Vagina (tissue), 2 donors: ENCODE results near the gene MTUS2. TPM values are rescaled to one million over a fixed set of nuclear protein-coding genes. Genes with fewer than 3 reads are reported as not detected.

ENCODE experiments used
- DNase-seq, 2 donors: peaks; one replicate each; pipeline ENCODE4 v3.0.0-alpha.2; 2017; ENCODE audit errors: extremely low spot score in 2 of 2
- H3K27ac ChIP-seq: fragments of 200-600 bp; sonication (generic); one replicate; pipeline ENCODE4 v1.5.1; 2019
- H3K27me3 ChIP-seq: fragments of 200-600 bp; sonication (generic); one replicate; pipeline ENCODE4 v1.5.1; 2019
- H3K36me3 ChIP-seq, 2 donors: fragments of 200-600 bp; sonication (generic); one replicate each; pipeline ENCODE4 v1.5.1; 2017 to 2019
- H3K4me1 ChIP-seq: fragments of 200-600 bp; sonication (generic); one replicate; pipeline ENCODE4 v1.5.1; 2019
- H3K4me3 ChIP-seq, 2 donors: fragments of 200-600 bp; sonication (generic); 1 replicate in 1 of 2; 2 replicates in 1 of 2; pipeline ENCODE4 v1.5.1; 2016 to 2019
- H3K9me3 ChIP-seq: fragments of 200-600 bp; sonication (generic); one replicate; pipeline ENCODE4 v1.5.1; 2019
- CTCF ChIP-seq, 3 experiments: fragments of 450-650 bp in 2 of 3; fragments of 200-600 bp in 1 of 3; sonication (generic) in 1 of 3; IDR thresholded peaks; one replicate each; pipeline ENCODE4 v1.5.1; 2017 to 2019; ENCODE audit warnings: antibody characterized with exemption in 3 of 3, mild to moderate bottlenecking in 2 of 3, moderate library complexity in 2 of 3
- POLR2A ChIP-seq, 2 donors: fragments of 450-650 bp; IDR thresholded peaks; one replicate each; pipeline ENCODE4 v1.6.1; 2017; ENCODE audit warnings: antibody characterized with exemption in 2 of 2, mild to moderate bottlenecking in 2 of 2, moderate library complexity in 2 of 2
- POLR2AphosphoS5 ChIP-seq, 2 donors: sonication (generic); formaldehyde crosslinking; IDR thresholded peaks; one replicate each; pipeline ENCODE4 v1.9.0; 2017; ENCODE audit warnings: antibody characterized with exemption in 2 of 2, mild to moderate bottlenecking in 2 of 2, low read depth in 1 of 2; ENCODE audit not compliant: insufficient read depth in 1 of 2
- intact Hi-C: fragments of 100-400 bp; cut with DNase I; formaldehyde crosslinking; loops from one replicate; pipeline ENCODE4 v1.15.1; 2023
- total RNA-seq: library from RNA; depleted of rRNA; stranded (reverse); fragments of >200 nt; gene quantifications from one replicate; pipeline ENCODE4 v1.2.3, GENCODE V29; 2016

Gene MTUS2
- total RNA-seq, 1 donor from 2014 or later = 0.74 TPM

GRCh38 chr13:29131881-29132668 lies 311.9 kb downstream of the MTUS2 start:
- Histone ChIP-seq H3K27ac (no peak overlapping the region), H3K27me3 (no peaks in the 10 kb centered on the region), H3K4me1 (no peaks in the 10 kb centered on the region), H3K4me3 (no peak overlapping the region), H3K36me3 (no peaks in the 10 kb centered on the region), H3K9me3 (no peaks in the 10 kb centered on the region)
- TF ChIP-seq CTCF (IDR thresholded peaks at IDR 0.05) (no peak), POLR2A (IDR thresholded peaks at IDR 0.05) (no peak), POLR2AphosphoS5 (IDR thresholded peaks at IDR 0.05; ENCODE audit: insufficient read depth in 1 of 2, low read depth in 1 of 2) (no peak)
- no peak for DNase-seq
- intact Hi-C loops = no loop called here

DNA sequence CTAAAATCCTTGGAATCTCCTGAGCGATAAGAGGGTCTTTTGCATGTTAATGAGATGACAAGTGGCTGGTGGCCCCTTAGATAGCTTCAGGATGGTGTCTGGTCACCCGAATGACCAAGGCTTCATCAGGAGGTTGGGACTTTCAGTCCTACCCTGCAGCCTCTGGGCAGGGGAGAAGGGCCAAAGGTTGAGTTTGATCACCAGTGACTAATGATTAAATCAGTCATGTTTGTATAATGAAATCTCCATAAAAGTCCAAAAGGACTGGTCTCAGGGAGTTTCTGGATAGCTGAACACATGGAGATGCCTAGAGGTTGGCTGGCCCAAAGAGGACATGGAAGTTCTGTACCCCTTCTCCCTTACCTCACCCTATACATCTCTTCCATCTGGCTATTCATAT lies 316.2 kb downstream of the MTUS2 start:
- DNase-seq = no peak
- no peak overlapping the region for H3K27ac ChIP-seq
- H3K9me3 ChIP-seq = no peaks in the 10 kb centered on the region
- H3K27me3 ChIP-seq = no peaks in the 10 kb centered on the region
- intact Hi-C loops = no loop called here
- H3K4me3 ChIP-seq = no peak overlapping the region
- TF ChIP-seq POLR2A (IDR thresholded peaks at IDR 0.05) (no peak), POLR2AphosphoS5 (IDR thresholded peaks at IDR 0.05; ENCODE audit: insufficient read depth in 1 of 2, low read depth in 1 of 2) (no peak), CTCF (IDR thresholded peaks at IDR 0.05) (no peak)
- no peaks in the 10 kb centered on the region for H3K36me3 ChIP-seq
- no peaks in the 10 kb centered on the region for H3K4me1 ChIP-seq

GRCh38 chr13:29137016-29137415 lies 316.9 kb downstream of the MTUS2 start:
- no peak for DNase-seq
- no peaks in the 10 kb centered on the region for H3K4me1 ChIP-seq
- no peak overlapping the region for H3K4me3 ChIP-seq
- TF ChIP-seq POLR2A (IDR thresholded peaks at IDR 0.05) (no peak), POLR2AphosphoS5 (IDR thresholded peaks at IDR 0.05; ENCODE audit: insufficient read depth in 1 of 2, low read depth in 1 of 2) (no peak), CTCF (IDR thresholded peaks at IDR 0.05) (no peak)
- H3K27ac ChIP-seq = no peak overlapping the region
- intact Hi-C loops = no loop called here
- H3K9me3 ChIP-seq = no peaks in the 10 kb centered on the region
- H3K27me3 ChIP-seq = no peaks in the 10 kb centered on the region
- H3K36me3 ChIP-seq = no peaks in the 10 kb centered on the region

DNA sequence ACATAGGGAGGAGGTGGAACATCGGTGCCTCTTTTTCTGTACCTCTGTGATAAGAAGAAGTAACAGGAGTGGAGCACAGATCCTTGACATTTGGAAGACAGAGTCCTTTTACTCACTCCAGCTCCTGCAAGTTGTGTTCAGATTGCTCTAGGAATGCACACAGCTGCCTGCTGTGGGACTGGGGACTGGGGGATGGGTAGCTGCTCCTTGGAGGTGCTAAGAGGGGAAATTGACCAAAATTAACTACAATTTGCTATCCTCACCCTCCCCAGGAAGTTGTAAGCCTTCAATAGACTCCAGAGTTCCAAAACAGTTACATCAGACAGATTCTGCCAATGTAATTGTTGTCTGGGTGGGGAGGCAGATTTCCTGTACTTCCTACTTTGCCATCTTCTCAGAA lies 317.9 kb downstream of the MTUS2 start:
- TF ChIP-seq POLR2AphosphoS5 (IDR thresholded peaks at IDR 0.05; ENCODE audit: insufficient read depth in 1 of 2, low read depth in 1 of 2) (no peak), POLR2A (IDR thresholded peaks at IDR 0.05) (no peak), CTCF (IDR thresholded peaks at IDR 0.05) (no peak)
- no peaks in the 10 kb centered on the region for H3K4me1 ChIP-seq
- no peak for DNase-seq

GRCh38 chr13:29140277-29140676 lies 320.1 kb downstream of the MTUS2 start:
- no peaks in the 10 kb centered on the region for H3K4me1 ChIP-seq
- DNase-seq = no peak
- no peaks in the 10 kb centered on the region for H3K36me3 ChIP-seq
- TF ChIP-seq CTCF (IDR thresholded peaks at IDR 0.05) = no peak
- TF ChIP-seq POLR2AphosphoS5 (IDR thresholded peaks at IDR 0.05; ENCODE audit: insufficient read depth in 1 of 2, low read depth in 1 of 2) = no peak
- no peak for TF ChIP-seq POLR2A (IDR thresholded peaks at IDR 0.05)
- H3K27me3 ChIP-seq = no peaks in the 10 kb centered on the region
- intact Hi-C loops = no loop called here
- no peak overlapping the region for H3K4me3 ChIP-seq
- H3K27ac ChIP-seq = no peak overlapping the region
- no peaks in the 10 kb centered on the region for H3K9me3 ChIP-seq

More for the DNA sequence above, 317.9 kb downstream of the MTUS2 start:
- no peak overlapping the region for H3K4me3 ChIP-seq
- H3K36me3 ChIP-seq = no peaks in the 10 kb centered on the region
- H3K27ac ChIP-seq = no peak overlapping the region
- H3K27me3 ChIP-seq = no peaks in the 10 kb centered on the region
- intact Hi-C loops = no loop called here
- H3K9me3 ChIP-seq = no peaks in the 10 kb centered on the region
